ENCODE data around the gene PTGDR. TPM values are rescaled to one million over a fixed set of nuclear protein-coding genes. Genes with fewer than 3 reads are reported as not detected.

PTGDR gene
- total and polyA plus RNA-seq, 8 donors, result 0.04 to 0.29 (median 0.18) TPM; not detected in 1

DNA sequence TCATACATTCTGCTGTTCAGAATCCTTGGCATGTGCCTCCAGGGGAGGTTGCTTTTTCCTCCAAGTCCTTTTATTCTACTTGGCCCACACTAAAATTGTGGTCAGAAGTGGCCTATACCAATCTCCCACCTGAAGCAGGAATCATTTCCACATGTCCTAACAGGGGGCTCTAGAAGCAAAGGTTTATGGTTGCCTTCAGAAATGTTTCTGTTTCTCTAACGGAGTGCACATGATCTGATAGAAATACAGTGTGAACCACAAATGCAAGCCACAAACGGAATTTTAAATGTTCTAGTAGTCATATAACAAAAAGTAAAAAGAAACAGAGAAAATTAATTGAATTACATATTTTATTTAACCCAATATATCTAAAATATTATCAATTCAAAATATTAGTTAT, 50.6 kb downstream of the PTGDR start:
- Histone ChIP-seq H3K4me3 (no peak overlapping the region), H3K9me3 (no peaks in the 10 kb centered on the region), H3K4me1 (no peaks in the 10 kb centered on the region), H3K36me3 (no peaks in the 10 kb centered on the region), H3K27ac (no peak overlapping the region), H3K27me3 (peaks cover 0 to 11% (median 1%) of the 10 kb centered on the region in 4 donors)
- TF ChIP-seq, protein P1, sequence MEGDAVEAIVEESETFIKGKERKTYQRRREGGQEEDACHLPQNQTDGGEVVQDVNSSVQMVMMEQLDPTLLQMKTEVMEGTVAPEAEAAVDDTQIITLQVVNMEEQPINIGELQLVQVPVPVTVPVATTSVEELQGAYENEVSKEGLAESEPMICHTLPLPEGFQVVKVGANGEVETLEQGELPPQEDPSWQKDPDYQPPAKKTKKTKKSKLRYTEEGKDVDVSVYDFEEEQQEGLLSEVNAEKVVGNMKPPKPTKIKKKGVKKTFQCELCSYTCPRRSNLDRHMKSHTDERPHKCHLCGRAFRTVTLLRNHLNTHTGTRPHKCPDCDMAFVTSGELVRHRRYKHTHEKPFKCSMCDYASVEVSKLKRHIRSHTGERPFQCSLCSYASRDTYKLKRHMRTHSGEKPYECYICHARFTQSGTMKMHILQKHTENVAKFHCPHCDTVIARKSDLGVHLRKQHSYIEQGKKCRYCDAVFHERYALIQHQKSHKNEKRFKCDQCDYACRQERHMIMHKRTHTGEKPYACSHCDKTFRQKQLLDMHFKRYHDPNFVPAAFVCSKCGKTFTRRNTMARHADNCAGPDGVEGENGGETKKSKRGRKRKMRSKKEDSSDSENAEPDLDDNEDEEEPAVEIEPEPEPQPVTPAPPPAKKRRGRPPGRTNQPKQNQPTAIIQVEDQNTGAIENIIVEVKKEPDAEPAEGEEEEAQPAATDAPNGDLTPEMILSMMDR (IDR thresholded peaks at IDR 0.05), result no peak
- FAIRE-seq (no peak), ATAC-seq (no peak), DNase-seq (no peak)
- intact Hi-C loops (cut with DNase I), result loop anchor here in 1 of 3 donors (10.0 kb wide), 1 partner anchor 147 kb away; no protein-coding TSS in a partner anchor
- WGBS, 2 donors, result 63 to 72% methylated on average over 2 of the region's 2 CpGs

DNA sequence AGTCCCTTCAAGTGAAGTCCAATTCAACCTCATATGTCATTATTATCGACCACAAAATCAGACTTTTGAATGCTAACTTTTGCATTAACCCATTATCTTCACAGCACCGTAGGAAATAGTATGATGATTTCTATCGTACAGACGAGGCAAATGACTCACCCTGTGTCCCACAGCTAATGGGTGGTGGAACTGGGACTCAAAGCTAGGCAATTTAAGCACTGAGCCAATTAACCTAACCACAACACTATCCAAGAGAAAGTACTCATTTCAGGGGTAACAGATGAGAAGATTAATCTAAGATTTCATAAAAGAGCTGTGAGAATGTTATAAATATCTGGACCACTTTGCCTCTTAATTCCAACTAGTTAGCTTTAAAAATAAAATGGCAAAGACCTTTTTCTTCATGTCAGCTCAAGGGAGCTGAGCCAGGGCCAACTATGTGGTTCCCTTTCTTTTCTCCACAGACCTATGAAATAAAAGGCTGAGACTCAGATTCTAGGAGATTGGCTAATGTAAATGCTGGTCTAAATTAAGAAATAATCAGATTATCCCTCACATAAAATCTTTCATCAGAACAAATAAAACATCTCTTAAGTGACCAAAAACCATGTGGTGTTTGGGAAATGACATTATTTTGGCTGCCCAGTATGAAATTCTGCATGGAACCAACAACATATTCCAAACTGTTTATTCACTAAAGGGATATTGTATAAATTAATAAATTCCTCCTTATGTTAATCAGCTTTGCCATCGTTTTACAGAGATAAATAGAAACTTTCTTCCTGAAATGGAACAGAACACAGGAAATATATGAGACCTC, 51.5 kb downstream of the PTGDR start:
- no peak overlapping the region for H3K4me3 ChIP-seq
- ATAC-seq (no peak), FAIRE-seq (no peak), DNase-seq (no peak)
- no peaks in the 10 kb centered on the region for H3K36me3 ChIP-seq
- 54 to 58% methylated on average over 5 of the region's 5 CpGs for WGBS, 2 donors
- no peak overlapping the region for H3K27ac ChIP-seq
- H3K9me3 ChIP-seq, result no peaks in the 10 kb centered on the region
- intact Hi-C loops (cut with DNase I), result loop anchor here in 1 of 3 donors (10.0 kb wide), 1 partner anchor 146 kb away; no protein-coding TSS in a partner anchor
- no peaks in the 10 kb centered on the region for H3K4me1 ChIP-seq
- H3K27me3 ChIP-seq, result peaks cover 0 to 7% (median 1%) of the 10 kb centered on the region in 4 donors
- TF ChIP-seq, protein P1 (IDR thresholded peaks at IDR 0.05), result no peak

DNA sequence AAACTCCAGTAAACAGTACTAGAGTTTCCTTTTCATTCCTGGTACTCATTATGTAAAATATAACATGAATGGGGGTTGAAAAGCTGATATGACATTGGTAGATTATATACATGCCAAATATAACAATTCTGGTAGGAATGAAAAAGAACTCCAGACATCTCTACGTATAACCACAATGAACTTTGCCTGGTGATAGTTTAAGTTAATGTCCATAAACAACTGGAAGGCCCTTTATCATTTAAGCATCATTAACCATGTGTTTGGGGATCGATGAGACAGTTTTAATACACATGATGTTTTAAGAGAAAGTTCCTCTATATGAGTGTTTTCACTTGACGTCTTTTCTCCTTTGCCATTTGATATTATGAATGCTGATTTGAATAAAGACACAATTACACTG, 52.4 kb downstream of the PTGDR start:
- ATAC-seq, result no peak
- no peak overlapping the region for H3K4me3 ChIP-seq

DNA sequence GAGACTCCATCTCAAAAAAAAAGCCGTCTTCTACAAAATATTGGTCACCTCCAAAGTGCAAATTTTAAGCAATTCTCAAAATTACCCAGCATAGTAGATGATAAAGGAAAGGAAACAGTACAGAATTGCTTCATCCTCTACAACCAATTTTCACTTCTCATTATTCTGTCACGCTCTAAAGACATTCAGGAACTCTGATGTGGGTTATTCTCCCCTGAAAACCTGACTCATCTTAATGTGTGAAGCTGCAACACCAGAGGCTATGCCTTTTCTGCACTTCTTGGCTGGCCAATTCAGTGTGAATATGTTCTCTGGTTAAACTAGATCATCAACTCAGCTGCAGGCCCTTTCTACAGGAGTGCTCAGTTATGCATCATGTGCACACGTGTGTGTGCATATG, 57.6 kb downstream of the PTGDR start:
- intact Hi-C loops (cut with DNase I), result no loop called here
- Histone ChIP-seq H3K9me3 (no peaks in the 10 kb centered on the region), H3K4me1 (no peaks in the 10 kb centered on the region), H3K27me3 (no peaks in the 10 kb centered on the region), H3K4me3 (no peak overlapping the region), H3K36me3 (no peaks in the 10 kb centered on the region), H3K27ac (no peak overlapping the region)
- 56 to 68% methylated on average over 3 of the region's 3 CpGs for WGBS, 2 donors
- DNase-seq (no peak), FAIRE-seq (no peak), ATAC-seq (peak in 2 of 4 donors; percentile 63 to 67)
- TF ChIP-seq, protein P1 (IDR thresholded peaks at IDR 0.05), result no peak

More for the DNA sequence above, 52.4 kb downstream of the PTGDR start:
- Histone ChIP-seq H3K36me3 (no peaks in the 10 kb centered on the region), H3K4me1 (no peaks in the 10 kb centered on the region), H3K27me3 (peaks cover 0 to 2% (median 0%) of the 10 kb centered on the region in 4 donors), H3K27ac (no peak overlapping the region), H3K9me3 (no peaks in the 10 kb centered on the region)
- intact Hi-C loops (cut with DNase I), result loop anchor here in 1 of 3 donors (10.0 kb wide), 1 partner anchor 145 kb away; no protein-coding TSS in a partner anchor
- FAIRE-seq (no peak), DNase-seq (no peak)
- TF ChIP-seq, protein P1 (IDR thresholded peaks at IDR 0.05), result no peak
- 65 to 68% methylated on average over 3 of the region's 3 CpGs for WGBS, 2 donors

DNA sequence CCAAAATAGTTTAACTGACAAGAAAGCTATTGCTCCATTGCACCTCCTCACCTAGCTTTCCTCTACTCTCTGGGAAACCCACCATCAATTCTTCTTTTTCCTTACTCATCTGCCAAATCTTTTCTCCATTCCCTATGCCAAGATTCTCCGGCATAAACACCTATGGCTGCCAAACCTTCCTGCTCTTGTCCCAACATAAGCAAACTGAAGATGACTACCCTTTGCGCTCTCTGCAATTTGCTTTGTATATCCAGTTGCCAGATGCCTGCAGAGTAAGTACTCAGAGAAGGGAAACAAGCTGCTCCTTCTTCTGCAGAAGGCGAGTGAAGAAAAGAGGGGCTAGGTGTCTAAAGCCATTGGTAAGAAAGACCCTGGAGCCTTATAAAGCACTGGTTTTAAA, 58.1 kb downstream of the PTGDR start:
- ATAC-seq (no peak), DNase-seq (no peak), FAIRE-seq (no peak)
- H3K27ac ChIP-seq, result no peak overlapping the region
- H3K27me3 ChIP-seq, result no peaks in the 10 kb centered on the region
- H3K9me3 ChIP-seq, result no peaks in the 10 kb centered on the region
- WGBS, 2 donors, result 85 to 88% methylated on average over 3 of the region's 3 CpGs
- intact Hi-C loops (cut with DNase I), result no loop called here
- no peaks in the 10 kb centered on the region for H3K36me3 ChIP-seq
- H3K4me1 ChIP-seq, result no peaks in the 10 kb centered on the region
- TF ChIP-seq, protein P1 (IDR thresholded peaks at IDR 0.05), result no peak
- no peak overlapping the region for H3K4me3 ChIP-seq

All from pancreas (tissue), 10 donors.